DND-41 (cell line): Measurements from ENCODE around the gene BMERB1.

ENCODE experiments used
- CTCF ChIP-seq: IDR thresholded peaks from 2 replicates; pipeline ENCODE4 v1.5.1; 2012; ENCODE audit warnings: borderline replicate concordance, low read length, moderate library complexity, mild to moderate bottlenecking; ENCODE audit not compliant: poor library complexity, severe bottlenecking; ENCODE audit errors: extremely low read depth
- EZH2 ChIP-seq: IDR thresholded peaks from 3 replicates; pipeline ENCODE4 v1.6.1; 2012; ENCODE audit warnings: borderline replicate concordance, low read depth, mild to moderate bottlenecking, moderate library complexity, low read length, inconsistent platforms; ENCODE audit not compliant: severe bottlenecking

- TF ChIP-seq CTCF (no peak), EZH2 (no peak)
Measured at GRCh38 chr16:15605839-15606517, 171.6 kb downstream of the BMERB1 start.
